NCI-H1694 treated with DMSO at 0.1 percent for 48 hours (cell line): ENCODE results near the gene ATXN2.
"Not testable (repeated sequence)": the region's sequence is repeated elsewhere in the genome, so short reads cannot be mapped to it uniquely, and the experiment has no call there.

Experiments used
- DNase-seq: peaks from one replicate; lab custom pipeline; 2025; lab: John Stamatoyannopoulos, UW

Gene ATXN2

GRCh38 chr12:111506260-111506659, 92.9 kb downstream of the ATXN2 start:
- no peak for DNase-seq

DNA sequence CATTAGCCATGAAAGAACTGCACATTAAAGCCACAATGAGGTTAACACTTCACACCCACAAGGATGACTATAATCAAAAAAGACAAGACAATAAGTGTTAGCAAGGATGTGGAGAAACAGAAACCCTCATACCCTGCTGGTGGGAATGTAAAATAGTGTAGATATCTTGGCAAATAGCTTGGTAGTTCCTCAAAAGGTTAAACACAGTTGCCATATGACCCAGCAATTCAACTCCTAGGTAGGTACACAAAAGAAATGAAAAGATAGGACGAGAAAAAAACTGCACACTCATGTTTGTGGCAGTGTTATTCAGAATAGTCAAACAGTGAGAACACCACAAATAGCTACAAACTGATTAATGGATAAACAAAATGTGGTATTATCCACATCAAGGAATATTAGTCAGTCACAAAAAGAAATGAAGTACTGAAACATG, 93.5 kb downstream of the ATXN2 start:
- DNase-seq = no peak

GRCh38 chr12:111503116-111503515, 96.0 kb downstream of the ATXN2 start:
- peak; percentile 44 for DNase-seq

- no peak for DNase-seq
Observed at GRCh38 chr12:111494676-111495075, 104.4 kb downstream of the ATXN2 start.

DNA sequence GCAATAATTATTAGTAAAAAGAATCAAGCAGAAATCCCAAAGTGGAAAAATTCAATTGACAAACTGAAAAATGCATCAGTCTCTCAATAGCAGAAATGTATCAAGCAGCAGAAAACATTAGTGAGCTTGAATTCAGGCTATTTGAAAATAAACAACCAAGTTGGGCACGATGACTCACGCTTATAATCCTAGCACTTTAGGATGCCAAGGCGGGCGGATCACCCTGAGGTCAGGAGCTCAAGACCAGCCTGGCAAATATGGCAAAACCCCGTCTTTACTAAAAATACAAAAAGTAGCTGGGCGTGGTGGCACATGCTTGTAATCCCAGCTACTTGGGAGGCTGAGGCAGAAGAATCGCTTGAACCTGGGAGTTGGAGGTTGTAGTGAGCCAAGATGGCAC, 106.1 kb downstream of the ATXN2 start:
- DNase-seq = not testable (repeated sequence)

GRCh38 chr12:111488798-111489197, 110.3 kb downstream of the ATXN2 start:
- DNase-seq = no peak

DNA sequence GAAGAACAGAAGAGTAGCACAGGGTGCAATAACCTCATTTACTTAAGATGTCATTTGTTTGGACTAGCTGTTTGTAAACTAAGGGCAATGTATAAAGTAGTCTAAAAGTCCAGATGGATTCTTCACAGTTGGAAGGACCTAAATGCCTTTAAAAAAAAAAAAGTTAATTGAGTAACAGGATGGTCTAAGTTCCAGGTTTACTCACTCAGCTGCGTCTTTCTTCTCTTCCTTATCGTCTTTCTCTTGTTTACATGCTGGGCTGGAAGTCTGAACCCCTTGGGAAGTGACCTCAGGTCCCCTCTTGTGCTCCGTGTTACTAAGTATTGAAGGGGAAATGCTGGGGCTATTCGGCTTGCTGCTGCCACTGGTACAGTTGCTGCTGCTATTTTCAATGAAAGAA, 110.8 kb downstream of the ATXN2 start:
- no peak for DNase-seq

DNA sequence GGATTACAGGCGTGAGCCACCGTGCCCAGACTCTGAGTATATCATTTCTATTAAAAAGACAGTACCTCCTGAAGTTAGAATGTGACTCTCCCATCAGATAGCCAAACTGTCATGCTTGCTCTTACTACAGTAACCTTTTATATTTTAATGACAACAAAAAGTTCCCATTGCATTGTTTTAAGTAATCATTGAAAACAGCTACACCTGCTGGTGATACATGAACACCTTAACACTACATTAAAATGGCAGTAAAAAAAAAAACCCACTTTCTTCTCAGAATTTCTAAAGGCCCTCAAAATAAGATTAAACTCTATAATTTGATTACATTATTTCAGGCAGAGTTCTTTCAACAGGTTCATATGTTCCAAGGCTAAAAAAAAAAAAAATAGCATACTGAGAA, 116.7 kb downstream of the ATXN2 start:
- no peak for DNase-seq

- DNase-seq = no peak
Observed at GRCh38 chr12:111471236-111471635, 127.9 kb downstream of the ATXN2 start.

GRCh38 chr12:111469401-111469800, 129.7 kb downstream of the ATXN2 start:
- no peak for DNase-seq

- DNase-seq = no peak
Observed at GRCh38 chr12:111467857-111468241, 131.3 kb downstream of the ATXN2 start.

DNA sequence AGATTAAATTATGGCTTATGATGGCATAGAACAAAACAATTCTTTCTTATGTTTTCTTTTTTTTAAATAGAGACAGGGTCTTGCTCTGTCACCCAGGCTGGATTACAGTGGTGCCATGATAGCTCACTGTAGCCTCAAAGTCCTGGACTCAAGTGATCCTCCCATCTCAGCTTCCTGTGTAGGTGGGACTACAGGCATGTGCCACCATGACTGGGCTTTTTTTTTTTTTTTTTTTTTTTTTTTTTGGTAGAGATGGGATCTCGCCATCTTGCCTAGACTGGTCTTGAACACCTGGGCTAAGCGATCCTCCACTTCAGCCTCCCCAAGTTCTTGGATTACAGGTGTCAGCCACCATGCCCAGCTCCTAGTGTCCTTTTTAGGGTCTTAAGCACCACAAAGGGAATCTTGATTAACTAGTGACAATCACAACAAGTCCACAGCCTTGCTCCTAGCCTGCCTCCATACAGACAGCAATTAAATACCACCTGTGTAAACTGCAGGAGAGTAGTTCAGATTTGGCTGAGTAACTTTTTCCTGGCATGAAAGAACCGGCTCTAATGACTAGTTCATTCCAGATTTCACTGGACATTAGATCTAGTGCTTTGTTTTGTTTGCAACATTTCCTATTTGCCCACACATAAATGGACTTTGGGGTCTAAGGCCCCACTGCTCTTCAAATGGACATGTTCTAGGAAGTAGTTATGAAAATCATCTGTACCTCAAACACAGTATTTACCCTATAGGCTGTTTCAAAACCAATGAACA, 131.8 kb downstream of the ATXN2 start:
- no peak for DNase-seq

DNA sequence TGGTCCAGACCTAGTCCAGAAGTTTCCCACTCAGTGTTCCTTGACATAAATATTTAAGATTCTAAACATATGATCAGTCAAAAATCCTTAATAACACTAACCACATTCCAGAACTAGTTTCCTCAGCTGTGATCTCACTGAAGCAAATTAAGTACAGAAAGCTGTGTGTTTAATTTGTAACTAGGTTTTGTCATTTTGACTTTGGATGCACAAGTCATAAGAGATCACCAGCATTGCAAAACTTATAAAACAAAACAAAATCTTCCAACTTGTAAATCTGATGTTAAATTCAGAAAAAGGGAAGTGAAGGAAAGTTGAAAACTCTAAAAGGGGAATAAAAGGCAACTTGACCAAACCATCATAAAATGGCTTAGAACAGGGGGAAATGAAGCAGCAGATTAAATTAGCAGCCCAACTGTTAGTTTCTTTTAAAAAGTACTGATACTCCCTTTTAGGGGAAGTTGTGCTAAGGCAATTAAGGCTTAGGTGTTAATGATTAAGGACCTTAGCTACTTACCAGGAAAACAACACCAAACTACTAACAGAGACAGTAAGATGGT, 136.8 kb downstream of the ATXN2 start:
- no peak for DNase-seq

DNA sequence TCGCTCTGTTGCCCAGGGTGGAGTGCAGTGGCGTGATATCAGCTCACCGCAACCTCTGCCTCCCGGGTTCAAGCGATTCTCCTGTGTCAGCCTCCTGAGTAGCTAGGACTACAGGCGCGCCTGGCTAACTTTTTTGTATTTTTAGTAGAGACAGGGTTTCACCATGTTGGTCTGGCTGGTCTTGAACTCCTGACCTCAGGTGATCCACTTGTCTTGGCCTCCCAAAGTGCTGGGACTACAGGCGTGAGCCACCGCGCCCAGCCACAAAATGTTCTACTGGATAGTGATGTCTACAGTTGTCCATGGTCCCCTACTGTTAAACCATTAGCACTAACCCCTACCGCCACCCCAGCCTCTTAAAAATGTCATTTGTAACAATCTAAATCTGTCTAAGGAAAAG, 139.0 kb downstream of the ATXN2 start:
- DNase-seq = not testable (repeated sequence)

DNA sequence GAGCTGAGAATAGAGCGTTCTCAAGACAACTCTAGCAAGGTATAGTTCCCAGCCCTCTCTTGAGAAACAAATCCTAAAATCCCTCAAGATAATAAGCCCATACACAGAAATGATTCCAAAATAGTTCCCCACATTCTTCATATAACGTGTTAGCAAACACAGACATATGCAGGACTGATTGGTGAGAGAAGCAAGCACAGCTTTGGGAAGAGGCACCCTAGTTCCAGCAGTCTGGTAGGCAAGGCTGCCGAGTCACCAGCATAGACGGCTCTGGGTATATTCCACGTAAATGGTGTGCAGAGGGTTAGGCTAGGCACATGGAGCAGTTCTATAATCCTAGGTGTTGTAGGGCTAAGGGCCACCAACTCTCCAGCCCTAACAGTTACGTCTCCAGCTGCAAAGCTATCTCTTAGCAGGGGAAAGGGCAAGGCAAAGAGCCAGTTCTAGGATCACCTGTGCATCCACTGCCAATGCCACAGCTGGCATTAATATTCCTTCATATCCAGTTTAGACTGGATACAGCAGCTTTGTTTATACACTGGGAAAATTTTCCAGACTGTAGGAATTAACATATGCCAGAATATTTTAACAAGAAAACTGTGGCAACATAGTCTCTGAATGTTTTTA, 140.5 kb downstream of the ATXN2 start:
- DNase-seq = no peak

DNA sequence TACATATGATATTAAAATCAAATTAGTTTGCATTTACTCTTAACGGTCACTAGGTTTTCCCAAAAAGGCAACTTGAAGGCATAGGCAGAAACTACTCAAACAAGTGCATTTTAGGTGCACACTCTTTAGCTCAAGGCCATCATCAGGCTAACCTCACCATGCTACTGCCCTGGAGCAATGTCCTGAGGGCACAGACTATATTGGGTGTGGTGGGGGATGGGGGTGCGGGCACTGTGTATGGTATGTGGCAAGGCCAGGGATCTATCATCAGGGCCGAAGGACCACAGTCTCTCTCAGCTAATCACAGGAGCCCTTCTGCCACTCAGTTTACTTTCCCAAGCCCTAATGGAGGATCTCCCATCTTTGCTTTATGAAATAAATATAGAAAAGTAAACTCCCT, 141.5 kb downstream of the ATXN2 start:
- no peak for DNase-seq

- no peak for DNase-seq
Observed at GRCh38 chr12:111457071-111457470, 142.0 kb downstream of the ATXN2 start.

- DNase-seq = no peak
Observed at GRCh38 chr12:111455448-111456320, 143.4 kb downstream of the ATXN2 start.

DNA sequence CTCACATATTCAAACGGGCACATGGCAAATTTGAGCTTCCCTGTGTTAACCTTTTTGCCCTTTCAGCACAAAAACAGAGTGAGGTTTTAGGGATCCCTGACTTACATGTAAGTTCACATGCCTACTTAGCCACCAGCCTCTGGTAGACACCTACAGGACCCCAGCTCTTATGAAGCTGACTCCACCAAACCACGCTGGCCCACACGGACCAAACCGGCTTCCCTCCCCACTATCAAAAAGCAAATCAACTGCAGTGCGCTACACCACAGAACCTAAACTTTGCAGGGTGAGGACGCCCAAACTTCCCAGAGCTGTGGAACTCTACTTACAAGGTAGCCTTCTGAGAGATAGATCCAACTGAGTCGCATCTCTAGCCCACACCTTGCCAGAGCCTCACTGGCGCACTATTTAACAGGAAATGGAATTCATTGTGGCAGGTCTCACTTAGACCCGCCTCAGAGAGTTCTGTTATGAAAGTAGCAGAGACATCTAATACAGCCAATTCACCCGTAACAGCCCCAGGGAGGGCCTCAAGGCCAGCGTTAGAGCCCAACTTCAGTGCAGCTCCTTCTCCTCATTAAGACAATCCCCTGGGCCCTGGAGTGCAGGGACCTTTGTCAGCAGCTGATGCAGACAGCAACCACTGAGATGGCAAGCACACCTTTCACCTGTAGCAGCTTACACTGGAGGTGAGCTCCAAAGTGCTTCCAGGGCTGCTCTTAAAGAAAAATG, 144.2 kb downstream of the ATXN2 start:
- DNase-seq = no peak

DNA sequence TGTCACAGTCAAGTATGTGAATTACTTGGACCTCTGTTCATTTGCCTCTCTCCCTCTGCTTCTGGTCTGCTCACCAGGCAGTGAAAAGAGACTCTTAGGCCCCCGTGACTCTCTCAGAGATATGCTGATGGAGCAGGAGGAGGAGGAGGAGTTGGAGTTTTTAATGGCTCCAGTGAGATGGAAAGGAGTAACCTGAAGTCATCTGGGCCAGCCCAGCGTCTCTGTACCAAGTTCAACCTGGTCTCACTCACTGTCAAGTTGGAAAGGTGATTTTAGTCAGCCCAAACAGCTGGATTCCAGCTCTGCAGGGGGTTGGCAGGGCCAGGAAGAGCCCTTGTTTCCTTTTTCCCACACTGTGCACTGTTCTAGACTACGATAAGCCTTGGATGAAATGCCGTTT, 144.8 kb downstream of the ATXN2 start:
- DNase-seq = no peak

- DNase-seq = no peak
Observed at GRCh38 chr12:111453071-111453989, 145.8 kb downstream of the ATXN2 start.
